Neural cell (in vitro differentiated cells): ENCODE measurements around the gene APOC3.

ENCODE experiments used
- POLR2AphosphoS5 ChIP-seq: IDR thresholded peaks from 2 replicates; pipeline ENCODE4 v1.6.1; 2012
- TF ChIP-seq, protein P1 (sequence below): fragments of 450-650 bp; IDR thresholded peaks from 2 replicates; pipeline ENCODE4 v1.5.1; 2014; ENCODE audit warnings: antibody characterized with exemption, mild to moderate bottlenecking, moderate library complexity; ENCODE audit not compliant: poor library complexity, severe bottlenecking

DNA sequence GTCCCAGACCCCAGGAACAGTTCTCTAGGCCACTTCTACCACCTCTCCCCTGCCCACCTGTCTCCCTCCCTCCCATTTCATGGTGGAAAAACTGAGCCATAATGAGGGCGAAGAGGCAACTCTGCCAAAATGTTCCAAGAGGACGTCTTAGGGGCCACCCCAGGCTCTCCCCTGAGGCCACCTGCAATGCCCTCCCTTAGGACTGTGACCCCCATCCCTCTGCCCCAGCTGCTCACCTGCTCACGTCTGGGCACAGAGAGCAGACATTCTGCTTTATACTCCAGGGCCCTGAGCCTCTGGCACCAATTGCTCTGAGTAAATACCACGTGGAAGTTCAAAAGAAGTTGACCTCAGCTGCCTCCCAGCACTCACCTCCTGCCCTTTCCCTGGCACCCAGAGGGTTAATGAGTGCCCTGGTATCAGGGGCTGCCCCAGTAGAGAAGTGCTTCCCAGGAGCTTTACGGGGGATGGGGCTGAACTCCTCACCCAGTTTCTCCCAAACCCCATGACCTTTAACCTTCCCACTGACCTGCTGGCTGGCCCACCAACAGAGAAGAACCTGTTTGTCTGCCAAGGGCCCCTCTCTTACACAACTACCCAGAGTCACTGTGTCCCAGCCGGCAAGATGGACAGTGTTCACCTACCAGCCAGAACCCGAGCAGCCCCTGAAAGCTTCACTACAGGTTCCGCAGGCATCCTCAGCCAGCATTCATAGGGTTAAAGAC, 37.4 kb upstream of the APOC3 start:
- no peak for TF ChIP-seq POLR2AphosphoS5
- TF ChIP-seq, protein P1, sequence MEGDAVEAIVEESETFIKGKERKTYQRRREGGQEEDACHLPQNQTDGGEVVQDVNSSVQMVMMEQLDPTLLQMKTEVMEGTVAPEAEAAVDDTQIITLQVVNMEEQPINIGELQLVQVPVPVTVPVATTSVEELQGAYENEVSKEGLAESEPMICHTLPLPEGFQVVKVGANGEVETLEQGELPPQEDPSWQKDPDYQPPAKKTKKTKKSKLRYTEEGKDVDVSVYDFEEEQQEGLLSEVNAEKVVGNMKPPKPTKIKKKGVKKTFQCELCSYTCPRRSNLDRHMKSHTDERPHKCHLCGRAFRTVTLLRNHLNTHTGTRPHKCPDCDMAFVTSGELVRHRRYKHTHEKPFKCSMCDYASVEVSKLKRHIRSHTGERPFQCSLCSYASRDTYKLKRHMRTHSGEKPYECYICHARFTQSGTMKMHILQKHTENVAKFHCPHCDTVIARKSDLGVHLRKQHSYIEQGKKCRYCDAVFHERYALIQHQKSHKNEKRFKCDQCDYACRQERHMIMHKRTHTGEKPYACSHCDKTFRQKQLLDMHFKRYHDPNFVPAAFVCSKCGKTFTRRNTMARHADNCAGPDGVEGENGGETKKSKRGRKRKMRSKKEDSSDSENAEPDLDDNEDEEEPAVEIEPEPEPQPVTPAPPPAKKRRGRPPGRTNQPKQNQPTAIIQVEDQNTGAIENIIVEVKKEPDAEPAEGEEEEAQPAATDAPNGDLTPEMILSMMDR: no peak
